RCC 7860 (cell line): ENCODE results near the gene TRIM10.
A peak's percentile ranks its signal among the peaks of the same experiment; 100 is the strongest.
"Not testable (repeated sequence)": the region's sequence is repeated elsewhere in the genome, so short reads cannot be mapped to it uniquely, and the experiment has no call there.

Source experiments
- DNase-seq: peaks from one replicate; pipeline ENCODE4 v3.0.0-alpha.2; 2015; ENCODE audit warnings: low spot score
- FAIRE-seq: peaks from 2 replicates; lab custom pipeline; 2012; peaks lifted over from hg19 to GRCh38; lab: Jason Lieb, UNC

TRIM10 gene

GRCh38 chr6:30172681-30173080 lies 11.7 kb upstream of the TRIM10 start:
- FAIRE-seq (no peak), DNase-seq (no peak)

- FAIRE-seq (no peak), DNase-seq (no peak)
Measured at GRCh38 chr6:30171677-30172471, 10.9 kb upstream of the TRIM10 start.

DNA sequence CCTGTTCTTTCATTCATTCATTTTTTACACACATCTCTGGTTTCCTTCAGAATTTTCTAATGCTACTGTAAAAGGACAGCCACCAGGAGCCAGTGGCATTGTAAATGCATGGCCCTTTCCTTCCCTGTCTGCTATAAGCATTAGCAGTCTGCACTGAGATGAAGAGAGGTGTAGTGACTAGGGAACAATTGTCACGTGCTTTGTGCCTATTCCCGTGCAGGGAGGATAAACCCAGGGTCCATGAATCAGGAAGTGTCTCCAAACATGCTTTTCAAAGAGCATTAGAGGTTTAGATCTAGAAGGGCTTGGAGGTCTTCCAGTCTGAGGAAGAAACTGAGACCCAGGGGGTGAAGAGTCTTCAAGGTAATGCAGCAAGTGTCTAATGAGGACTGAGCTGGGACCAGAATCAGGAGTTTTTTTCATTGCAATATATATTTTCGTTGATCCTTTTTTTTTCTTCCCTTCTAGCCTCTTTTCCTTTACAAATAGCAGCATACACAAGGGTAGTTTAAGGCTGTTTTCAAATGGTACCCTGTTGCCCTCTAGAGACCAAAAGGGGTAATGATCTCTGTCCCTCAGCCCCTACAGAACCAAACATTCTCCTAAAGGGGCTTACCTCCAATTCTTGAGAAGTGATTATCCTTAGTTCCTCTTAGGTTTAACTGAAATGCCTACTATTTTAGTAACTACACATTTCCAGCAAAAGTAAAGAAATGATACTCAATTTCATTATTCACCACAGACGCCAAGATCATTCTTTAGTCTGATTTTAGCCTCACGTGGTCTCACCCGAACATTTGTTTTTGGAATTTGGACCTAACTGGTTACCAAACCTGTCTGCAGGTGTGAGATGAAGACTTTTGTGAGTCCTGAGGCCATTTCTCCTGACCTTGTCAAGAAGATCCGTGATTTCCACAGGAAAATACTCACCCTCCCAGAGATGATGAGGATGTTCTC lies 8.9 kb upstream of the TRIM10 start:
- peak; percentile 49 for DNase-seq

DNA sequence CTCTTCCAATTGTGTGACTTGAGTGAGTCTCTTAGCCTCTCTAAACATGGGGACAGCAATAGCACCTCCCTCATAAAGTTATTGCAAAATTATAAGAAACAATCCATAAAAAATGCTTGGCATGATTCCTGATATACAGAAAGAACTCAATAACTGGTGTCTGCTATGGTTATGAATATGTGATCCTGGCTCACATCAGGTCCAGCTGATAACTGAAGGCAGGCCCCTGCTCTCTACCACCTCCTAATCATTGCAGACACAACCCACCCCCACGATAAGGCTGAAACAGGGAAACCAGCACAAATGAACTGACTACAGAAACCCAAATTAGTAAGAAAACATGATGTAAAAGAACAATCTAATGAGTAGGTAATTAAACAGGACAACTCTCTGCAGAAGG lies 7.7 kb upstream of the TRIM10 start:
- no peak for FAIRE-seq

More for the DNA sequence above, 8.9 kb upstream of the TRIM10 start:
- peak; percentile 62 for FAIRE-seq

GRCh38 chr6:30167101-30167500 lies 6.1 kb upstream of the TRIM10 start:
- FAIRE-seq (no peak), DNase-seq (no peak)

More for the DNA sequence above, 7.7 kb upstream of the TRIM10 start:
- no peak for DNase-seq

DNA sequence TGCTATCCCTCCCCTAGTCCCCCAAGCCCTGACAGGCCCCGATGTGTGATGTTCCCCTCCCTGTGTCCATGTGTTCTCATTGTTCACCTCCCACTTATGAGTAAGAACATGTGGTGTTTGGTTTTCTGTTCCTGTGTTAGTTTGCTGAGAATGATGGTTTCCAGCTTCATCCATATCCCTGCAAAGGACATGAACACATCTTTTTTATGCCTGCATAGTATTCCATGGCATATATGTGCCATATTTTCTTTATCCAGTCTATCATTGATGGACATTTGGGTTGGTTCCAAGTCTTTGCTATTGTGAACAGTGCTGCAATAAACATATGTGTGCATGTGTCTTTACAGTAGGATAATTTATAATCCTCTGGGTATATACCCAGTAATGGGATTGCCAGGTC lies 4.2 kb upstream of the TRIM10 start:
- not testable (repeated sequence) for FAIRE-seq, DNase-seq

GRCh38 chr6:30164714-30165113 lies 3.7 kb upstream of the TRIM10 start:
- DNase-seq (no peak), FAIRE-seq (no peak)

DNA sequence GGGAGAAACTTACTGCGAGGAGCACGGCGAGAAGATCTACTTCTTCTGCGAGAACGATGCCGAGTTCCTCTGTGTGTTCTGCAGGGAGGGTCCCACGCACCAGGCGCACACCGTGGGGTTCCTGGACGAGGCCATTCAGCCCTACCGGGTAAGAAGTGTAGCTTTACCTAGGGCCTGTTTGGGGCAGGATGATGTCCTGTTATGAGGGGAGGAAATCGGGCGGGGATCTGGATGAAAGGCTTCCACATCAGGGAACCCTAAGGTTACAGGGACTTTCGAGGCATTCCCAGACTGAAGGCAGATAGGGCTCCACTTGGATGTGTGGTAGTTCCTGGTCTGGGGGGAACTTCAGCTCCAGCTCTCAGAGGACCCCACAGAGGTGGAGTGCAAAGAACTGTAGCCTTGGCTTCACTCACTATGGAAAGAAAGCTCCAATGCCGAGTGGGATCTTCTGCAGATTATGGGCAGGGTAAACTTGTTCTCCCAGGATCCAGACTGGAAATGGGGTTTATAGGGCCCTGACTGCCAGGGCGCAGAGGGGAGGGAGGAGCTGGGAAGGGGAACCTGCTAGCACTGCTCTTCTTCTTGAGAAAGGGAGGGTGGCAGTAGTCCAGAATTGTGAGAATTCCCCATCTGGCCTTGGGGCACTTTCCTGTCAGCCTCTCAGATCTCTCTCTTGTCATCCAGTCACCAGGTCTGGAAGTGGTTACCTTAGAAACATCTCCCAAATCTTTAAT lies 3.1 kb upstream of the TRIM10 start:
- no peak for FAIRE-seq
- DNase-seq, result no peak

DNA sequence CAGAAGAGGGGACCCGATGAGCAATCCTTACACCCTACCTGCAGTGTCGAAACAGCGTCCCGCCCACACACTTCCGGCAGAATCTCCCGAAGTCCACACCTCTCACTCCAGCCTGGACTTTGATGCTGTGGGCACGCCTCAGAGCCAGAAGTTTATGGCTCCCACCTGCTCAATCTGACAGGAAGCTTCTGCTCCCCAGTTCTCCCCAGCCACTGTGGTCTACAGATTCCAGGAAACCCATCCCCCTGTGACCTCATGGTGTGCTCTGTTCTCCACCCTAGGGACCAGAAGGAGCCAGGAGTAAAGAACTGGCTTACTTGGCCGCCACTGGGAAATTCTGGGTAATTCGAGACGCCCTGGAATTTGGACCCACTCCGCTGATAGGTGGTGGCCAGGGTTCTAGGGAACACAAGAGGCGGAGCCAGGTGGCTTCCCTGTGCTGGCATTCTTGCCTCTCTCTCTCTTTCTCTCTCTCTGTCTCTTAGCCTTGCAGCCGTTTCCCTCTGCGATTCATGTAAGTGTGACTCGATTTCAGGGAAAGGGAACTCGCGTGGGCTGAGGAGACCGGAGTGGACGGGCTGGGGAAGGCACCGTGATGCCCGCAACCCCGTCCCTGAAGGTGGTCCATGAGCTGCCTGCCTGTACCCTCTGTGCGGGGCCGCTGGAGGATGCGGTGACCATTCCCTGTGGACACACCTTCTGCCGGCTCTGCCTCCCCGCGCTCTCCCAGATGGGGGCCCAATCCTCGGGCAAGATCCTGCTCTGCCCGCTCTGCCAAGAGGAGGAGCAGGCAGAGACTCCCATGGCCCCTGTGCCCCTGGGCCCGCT lies 2.3 kb upstream of the TRIM10 start, which contains the start of gene TRIM15:
Gene TRIM15 (plus strand): TSS at position 457 of the 828 bp plus-strand sequence. CDS start 139 bp downstream, at position 596.
- no peak for DNase-seq
- FAIRE-seq, result no peak

GRCh38 chr6:30162265-30163089 lies 1.5 kb upstream of the TRIM10 start:
- no peak for DNase-seq
- FAIRE-seq, result no peak

GRCh38 chr6:30160008-30160784 lies 815 bp downstream of the TRIM10 start:
- FAIRE-seq (no peak), DNase-seq (no peak)

DNA sequence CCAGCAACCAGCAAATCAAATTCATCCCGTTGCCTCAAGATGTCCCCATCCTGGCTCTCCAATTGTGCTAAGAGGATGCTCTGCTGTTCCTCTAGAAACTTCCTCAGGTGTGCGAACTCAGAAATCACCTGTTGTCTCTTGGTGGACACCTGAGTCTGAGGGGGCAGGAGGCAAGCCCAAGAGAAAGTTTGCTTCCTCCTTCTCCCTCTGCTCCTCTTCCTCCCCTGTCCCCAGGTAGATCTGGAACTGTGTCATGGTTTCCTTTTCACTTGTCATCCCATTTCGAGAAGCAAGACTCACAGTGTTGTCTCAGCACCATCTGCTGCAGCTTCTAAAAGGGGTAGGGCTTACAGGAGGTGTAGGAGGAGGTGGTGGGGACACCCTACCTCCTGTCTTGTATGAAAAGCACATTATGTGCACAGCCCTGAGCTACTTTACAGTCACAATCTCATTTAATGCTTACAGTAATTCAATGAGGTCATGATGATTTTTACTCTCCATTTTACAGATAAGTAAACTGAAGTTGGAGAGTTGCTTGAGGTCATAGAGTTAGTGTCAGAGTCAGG lies 2.5 kb downstream of the TRIM10 start:
- no peak for DNase-seq
- no peak for FAIRE-seq

- DNase-seq (no peak), FAIRE-seq (no peak)
Measured at GRCh38 chr6:30157999-30158398, 3.0 kb downstream of the TRIM10 start.

- no peak for DNase-seq
- FAIRE-seq, result no peak
Measured at GRCh38 chr6:30157581-30157980, 3.4 kb downstream of the TRIM10 start.

DNA sequence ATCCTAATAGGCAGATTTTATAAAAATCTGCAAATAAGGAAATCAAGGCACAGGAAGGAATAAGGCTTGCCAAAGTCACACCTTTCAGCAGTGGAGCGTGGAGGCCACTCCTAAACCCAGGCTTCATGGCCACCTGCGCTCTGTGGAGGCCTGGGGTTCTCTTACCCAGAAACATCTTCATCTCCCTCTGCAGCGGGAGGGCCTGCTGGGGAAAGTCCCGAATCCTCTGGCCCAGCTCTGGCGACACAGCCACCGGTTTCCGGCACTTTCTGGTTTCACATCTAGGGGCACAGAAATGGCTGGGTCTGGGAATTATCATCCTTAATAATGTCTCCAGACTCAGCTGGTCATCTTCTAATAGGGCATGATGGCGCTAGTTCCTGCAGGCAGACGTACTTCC lies 4.2 kb downstream of the TRIM10 start:
- FAIRE-seq (no peak), DNase-seq (no peak)

DNA sequence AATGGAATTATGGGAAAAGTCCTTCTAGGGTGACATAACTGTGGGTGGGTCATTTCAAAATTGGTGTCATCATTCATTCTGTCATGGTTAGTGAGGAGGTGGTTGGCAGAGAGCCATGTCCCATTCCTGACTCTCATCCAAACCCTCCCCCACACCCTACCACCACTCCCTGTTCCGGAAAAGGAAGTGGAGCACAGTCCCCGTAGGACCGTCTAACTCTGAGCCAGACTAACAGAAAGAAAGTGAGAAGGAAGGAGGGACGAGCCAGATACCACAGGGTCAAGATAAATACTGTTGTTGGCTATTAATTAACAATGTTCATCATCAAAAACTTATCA lies 4.8 kb downstream of the TRIM10 start:
- peak; percentile 90 for FAIRE-seq
- DNase-seq, result peak; percentile 85

DNA sequence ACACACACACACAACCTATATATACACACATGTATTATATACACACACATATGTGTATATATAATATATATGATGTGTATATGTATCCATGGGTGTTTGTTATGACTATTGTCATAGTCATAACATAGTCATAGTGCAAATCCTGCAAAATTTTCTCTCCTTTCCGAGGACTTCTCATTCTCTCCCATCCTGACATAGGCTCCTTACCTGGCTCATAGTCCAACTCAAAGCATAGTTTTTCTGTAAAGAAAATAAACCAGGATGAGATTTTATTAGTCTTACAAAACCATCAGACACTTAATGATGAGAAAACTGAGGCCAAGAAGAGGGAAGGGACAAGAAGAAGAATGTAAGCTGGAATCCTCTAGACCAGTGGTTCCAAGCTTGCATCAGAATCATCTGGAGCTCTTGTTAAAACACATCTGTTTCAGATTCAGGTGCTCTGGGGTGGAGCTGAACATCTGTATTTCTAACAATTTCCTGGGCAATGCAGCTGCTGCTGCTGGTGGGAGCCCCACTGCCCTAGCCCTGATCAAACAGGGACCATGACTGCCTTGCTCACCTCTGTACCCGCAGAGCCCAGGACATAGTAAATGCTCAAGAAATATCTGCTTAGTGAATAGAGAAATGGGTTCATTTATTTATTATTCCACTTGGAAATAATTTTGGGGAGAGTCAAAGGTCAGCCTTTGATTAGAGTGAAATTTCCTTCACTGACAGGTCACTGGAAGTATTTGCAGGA lies 5.3 kb downstream of the TRIM10 start:
- DNase-seq (no peak), FAIRE-seq (no peak)
